SK-N-MC (cell line): Measurements from ENCODE around the gene RASSF8.

Experiments used
- EZH2 ChIP-seq: fragments of 200-600 bp; sonication (generic); IDR thresholded peaks from one replicate; pipeline ENCODE4 v1.6.1; 2017; ENCODE audit warnings: antibody characterized with exemption
- POLR2AphosphoS5 ChIP-seq: IDR thresholded peaks from 2 replicates; pipeline ENCODE4 v1.6.1; 2012; ENCODE audit warnings: mild to moderate bottlenecking, low read depth, low read length, borderline replicate concordance

- no peak for TF ChIP-seq EZH2
- TF ChIP-seq POLR2AphosphoS5 = no peak
Measured at GRCh38 chr12:25971654-25972041, 13.2 kb downstream of the RASSF8 start.
